GM10266 (cell line): Measurements from ENCODE around the gene OSBPL3.
A peak's percentile ranks its signal among the peaks of the same experiment; 100 is the strongest.

Experiments
- DNase-seq: peaks from one replicate; pipeline ENCODE4 v3.0.0; 2012; ENCODE audit errors: extremely low spot score
- TF ChIP-seq, protein P1 (sequence below): IDR thresholded peaks from 2 replicates; pipeline ENCODE4 v1.5.1; 2012; ENCODE audit warnings: mild to moderate bottlenecking, low read depth; ENCODE audit not compliant: control insufficient read depth, insufficient read depth; ENCODE audit errors: missing control alignments

Gene OSBPL3

DNA sequence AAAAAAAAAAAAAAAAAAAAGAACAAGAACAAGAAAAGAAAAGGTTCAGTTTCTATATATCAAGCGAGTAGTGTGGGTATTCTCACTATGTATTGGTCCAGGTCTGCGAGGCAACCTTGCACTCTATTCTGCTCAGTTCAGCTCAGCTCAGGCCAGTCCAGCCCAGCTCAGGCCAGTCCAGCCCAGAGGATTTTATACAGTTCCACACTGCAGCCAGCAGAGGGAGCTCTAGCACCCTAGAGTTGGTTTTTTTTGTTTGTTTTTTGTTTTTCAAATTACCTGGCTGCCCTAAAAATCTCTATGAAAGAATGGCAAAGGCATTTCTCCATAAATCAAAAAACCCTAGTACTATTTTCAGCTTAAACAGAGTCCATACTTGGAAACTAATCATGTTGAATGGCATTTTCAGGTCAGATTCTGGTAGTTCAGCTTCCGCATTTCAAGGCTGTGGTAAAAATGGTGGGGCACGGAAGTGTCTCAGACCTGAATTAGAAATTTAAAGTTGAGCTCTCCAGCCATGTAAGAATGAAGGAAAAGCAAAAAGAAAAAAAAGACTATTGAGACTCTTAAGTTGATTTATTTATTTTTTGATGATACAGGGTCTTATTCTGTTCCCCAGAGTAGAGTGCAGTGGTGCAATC is 167.6 kb downstream of the OSBPL3 start:
- peak; percentile 39 for DNase-seq
- TF ChIP-seq, protein P1, sequence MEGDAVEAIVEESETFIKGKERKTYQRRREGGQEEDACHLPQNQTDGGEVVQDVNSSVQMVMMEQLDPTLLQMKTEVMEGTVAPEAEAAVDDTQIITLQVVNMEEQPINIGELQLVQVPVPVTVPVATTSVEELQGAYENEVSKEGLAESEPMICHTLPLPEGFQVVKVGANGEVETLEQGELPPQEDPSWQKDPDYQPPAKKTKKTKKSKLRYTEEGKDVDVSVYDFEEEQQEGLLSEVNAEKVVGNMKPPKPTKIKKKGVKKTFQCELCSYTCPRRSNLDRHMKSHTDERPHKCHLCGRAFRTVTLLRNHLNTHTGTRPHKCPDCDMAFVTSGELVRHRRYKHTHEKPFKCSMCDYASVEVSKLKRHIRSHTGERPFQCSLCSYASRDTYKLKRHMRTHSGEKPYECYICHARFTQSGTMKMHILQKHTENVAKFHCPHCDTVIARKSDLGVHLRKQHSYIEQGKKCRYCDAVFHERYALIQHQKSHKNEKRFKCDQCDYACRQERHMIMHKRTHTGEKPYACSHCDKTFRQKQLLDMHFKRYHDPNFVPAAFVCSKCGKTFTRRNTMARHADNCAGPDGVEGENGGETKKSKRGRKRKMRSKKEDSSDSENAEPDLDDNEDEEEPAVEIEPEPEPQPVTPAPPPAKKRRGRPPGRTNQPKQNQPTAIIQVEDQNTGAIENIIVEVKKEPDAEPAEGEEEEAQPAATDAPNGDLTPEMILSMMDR, result peak; percentile 85

DNA sequence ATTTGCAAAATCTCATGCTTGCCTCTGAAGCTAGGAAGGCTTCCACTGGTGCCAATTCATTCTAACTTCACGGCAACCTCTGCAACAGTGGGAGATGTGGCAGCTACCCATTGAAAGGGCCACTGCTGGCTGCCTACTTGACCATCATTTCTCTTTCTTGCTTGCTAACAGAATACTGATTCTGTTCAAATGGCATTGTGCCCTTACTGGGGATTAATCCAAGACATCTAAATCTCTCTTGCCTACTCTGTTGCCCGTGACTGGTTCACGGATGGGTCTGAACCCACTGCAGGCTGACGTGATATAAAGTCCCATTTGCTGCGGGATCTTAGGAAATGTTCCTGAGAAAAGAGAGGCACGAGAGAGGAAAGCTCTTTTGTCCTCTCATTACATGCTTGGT is 171.5 kb downstream of the OSBPL3 start:
- TF ChIP-seq, protein P1, result no peak
- no peak for DNase-seq

DNA sequence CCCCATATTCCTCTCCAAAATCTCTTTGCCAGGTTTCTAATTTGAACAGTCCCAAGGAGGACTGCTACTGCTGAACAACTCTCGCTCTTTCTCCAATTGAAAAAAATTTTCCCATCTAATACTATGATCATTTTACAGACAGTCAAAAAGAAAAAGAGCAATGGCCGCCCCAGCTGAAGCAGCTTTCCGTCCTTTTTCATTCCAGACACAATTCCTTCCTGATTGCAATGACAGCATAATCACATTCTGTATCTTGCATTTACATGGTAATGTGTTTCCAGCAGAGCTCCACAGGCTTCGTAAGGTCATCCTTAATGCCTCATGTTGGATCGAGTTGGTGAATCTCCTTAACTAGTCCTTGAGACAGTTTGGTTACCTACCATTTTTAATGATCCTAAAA is 177.7 kb downstream of the OSBPL3 start:
- no peak for DNase-seq
- TF ChIP-seq, protein P1, result no peak

DNA sequence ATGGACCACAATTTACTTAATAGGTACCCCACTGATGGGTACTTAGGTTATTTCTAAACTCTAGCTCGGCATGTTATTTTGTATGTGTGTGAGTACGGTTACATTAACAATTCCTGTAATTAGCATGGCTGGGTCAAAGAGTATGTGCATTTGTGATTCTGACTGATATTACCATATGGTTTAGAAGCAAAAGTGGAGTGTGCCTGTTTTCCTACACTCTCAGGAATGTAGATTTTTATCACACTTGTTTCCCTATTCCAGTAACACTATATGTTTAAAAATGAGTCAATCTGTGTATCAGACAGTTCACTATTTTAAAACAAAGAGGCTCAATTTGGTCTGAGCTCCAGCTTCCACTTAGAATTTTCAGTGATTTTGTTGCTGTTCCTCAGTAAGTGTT is 178.1 kb downstream of the OSBPL3 start:
- TF ChIP-seq, protein P1, result no peak

DNA sequence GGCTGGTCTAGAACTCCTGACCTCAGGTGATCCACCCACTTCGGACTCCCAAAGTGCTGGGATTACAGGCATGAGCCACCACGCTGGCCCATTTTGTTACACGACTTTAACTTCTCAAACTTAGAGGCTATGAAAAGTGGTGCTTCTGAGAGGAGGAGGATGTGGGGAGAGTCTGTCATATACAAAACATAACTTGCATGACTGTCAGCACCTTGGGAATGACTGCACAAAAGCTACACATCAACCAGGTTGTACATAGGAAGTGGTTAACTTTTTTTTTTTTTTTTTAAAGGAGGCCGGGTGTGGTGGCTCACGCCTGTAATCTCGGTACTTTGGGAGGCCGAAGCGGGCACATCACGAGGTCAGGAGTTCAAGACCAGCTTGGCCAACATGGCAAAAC is 179.3 kb downstream of the OSBPL3 start:
- TF ChIP-seq, protein P1, result no peak
- DNase-seq, result no peak

More for the DNA sequence above, 178.1 kb downstream of the OSBPL3 start:
- DNase-seq, result no peak

DNA sequence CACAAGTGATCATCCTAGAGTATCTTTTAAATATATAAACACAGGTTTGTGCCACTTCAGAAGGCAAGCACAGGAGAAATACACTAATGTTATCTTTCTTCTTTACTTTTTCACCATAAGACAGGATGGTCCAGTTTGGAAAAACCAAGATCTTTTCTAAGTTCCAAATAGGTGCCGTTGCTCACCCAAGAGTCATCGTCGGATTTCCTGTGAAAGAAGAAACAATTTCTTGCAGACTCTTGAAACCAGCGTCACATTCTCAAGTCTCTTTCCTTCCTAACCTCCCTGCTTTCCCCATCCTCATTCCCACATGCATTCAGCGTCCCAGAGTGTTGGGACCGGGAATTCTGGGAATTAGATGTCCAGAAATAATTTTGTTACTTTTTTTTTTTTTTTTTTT is 179.9 kb downstream of the OSBPL3 start:
- DNase-seq, result no peak
- TF ChIP-seq, protein P1, result no peak

DNA sequence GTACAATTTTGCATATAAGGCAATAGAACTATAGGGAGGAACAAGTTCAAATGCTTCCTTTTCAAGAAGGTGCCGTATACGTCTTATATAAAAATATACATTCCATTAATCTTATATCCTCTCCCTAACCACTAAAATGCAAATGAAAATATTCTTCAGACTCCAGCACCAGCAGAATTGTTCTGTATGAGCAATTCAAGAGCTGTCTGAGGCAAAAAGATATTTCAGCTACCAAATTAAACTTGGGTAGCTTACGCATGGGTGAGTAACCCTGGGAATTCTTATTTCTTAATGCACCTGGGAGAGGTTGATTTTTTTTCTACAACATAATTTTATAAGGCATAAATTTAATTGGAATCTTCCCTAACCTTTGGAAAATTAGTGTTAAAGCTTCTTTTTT is 180.5 kb downstream of the OSBPL3 start:
- DNase-seq, result no peak

More for the DNA sequence above, 180.5 kb downstream of the OSBPL3 start:
- TF ChIP-seq, protein P1, result no peak
